Measurements from ENCODE around the gene FAM83G. TPM values are rescaled to one million over a fixed set of nuclear protein-coding genes. Genes with fewer than 3 reads are reported as not detected.

FAM83G gene
- total RNA-seq, 6 experiments from 2014 or later, result 10.1 to 41.7 (median 21.5) TPM

- Histone ChIP-seq H3K4me1 (no peaks in the 10 kb centered on the region), H3K9me3 (no peaks in the 10 kb centered on the region), H3K4me3 (no peak overlapping the region), H3K27ac (no peak overlapping the region), H3K36me3 (no peaks in the 10 kb centered on the region), H3K27me3 (no peaks in the 10 kb centered on the region)
- intact Hi-C loops (cut with DNase I), result no loop called here
- no peak for ATAC-seq
- no peak for TF ChIP-seq POLR2A (IDR thresholded peaks at IDR 0.05)
- no peak for TF ChIP-seq CTCF (IDR thresholded peaks at IDR 0.05)
- DNase-seq, result no peak
- 79% methylated on average over 2 of the region's 3 CpGs for WGBS (ENCODE audit: insufficient coverage, low coverage, low lambda C conversion rate, missing lambda C conversion rate)
Observed at GRCh38 chr17:18954321-18954720, 50.2 kb downstream of the FAM83G start.

- Histone ChIP-seq H3K9me3 (no peaks in the 10 kb centered on the region), H3K4me1 (no peaks in the 10 kb centered on the region), H3K4me3 (no peak overlapping the region), H3K36me3 (no peaks in the 10 kb centered on the region), H3K27me3 (no peaks in the 10 kb centered on the region), H3K27ac (no peak overlapping the region)
- DNase-seq (no peak), ATAC-seq (no peak)
- intact Hi-C loops (cut with DNase I), result no loop called here
- TF ChIP-seq CTCF (IDR thresholded peaks at IDR 0.05) (no peak), POLR2A (IDR thresholded peaks at IDR 0.05) (no peak)
- 90% methylated on average over 6 of the region's 14 CpGs for WGBS (ENCODE audit: insufficient coverage, low coverage, low lambda C conversion rate, missing lambda C conversion rate)
Observed at GRCh38 chr17:18953231-18953728, 51.3 kb downstream of the FAM83G start.

- H3K27ac ChIP-seq, result no peak within 1 kb of the TSS
- H3K4me1 ChIP-seq, result no peaks in the 10 kb centered on the region
- 78% methylated on average over 4 of the region's 17 CpGs for WGBS (ENCODE audit: insufficient coverage, low coverage, low lambda C conversion rate, missing lambda C conversion rate)
- DNase-seq, result no peak
- intact Hi-C loops (cut with DNase I), result no loop called here
- H3K36me3 ChIP-seq, result no peaks in the 10 kb centered on the region
- H3K9me3 ChIP-seq, result no peaks in the 10 kb centered on the region
- no peaks in the 10 kb centered on the region for H3K27me3 ChIP-seq
- H3K4me3 ChIP-seq, result no peak within 1 kb of the TSS
- TF ChIP-seq POLR2A (IDR thresholded peaks at IDR 0.05) (no peak), CTCF (IDR thresholded peaks at IDR 0.05) (peak; percentile 14 to 29 (median 15))
- peak; percentile 26 to 53 (median 46) for ATAC-seq
Observed at GRCh38 chr17:18951941-18952842, 52.4 kb downstream of the FAM83G start, which contains the start of gene SLC5A10. Gene SLC5A10 (plus strand): TSS chr17:18952165. CDS start chr17:18952206, 41 bp downstream.

GRCh38 chr17:18950944-18951905 lies 53.3 kb downstream of the FAM83G start:
- intact Hi-C loops (cut with DNase I), result no loop called here
- TF ChIP-seq POLR2A (IDR thresholded peaks at IDR 0.05) (no peak), CTCF (IDR thresholded peaks at IDR 0.05) (no peak)
- no peak overlapping the region for H3K4me3 ChIP-seq
- H3K27ac ChIP-seq, result no peak overlapping the region
- no peaks in the 10 kb centered on the region for H3K36me3 ChIP-seq
- 46% methylated on average over 18 of the region's 34 CpGs for WGBS (ENCODE audit: insufficient coverage, low coverage, low lambda C conversion rate, missing lambda C conversion rate)
- ATAC-seq (peak; percentile 12 to 73 (median 33)), DNase-seq (no peak)
- H3K27me3 ChIP-seq, result no peaks in the 10 kb centered on the region
- no peaks in the 10 kb centered on the region for H3K9me3 ChIP-seq
- H3K4me1 ChIP-seq, result no peaks in the 10 kb centered on the region
